NCI-H82 (cell line): Measurements from ENCODE around the gene ULK4.
"Not testable (repeated sequence)": the region's sequence is repeated elsewhere in the genome, so short reads cannot be mapped to it uniquely, and the experiment has no call there.

Experiments
- DNase-seq: peaks from one replicate; lab custom pipeline; 2025; lab: John Stamatoyannopoulos, UW

ULK4 gene

GRCh38 chr3:41872157-41872556 is 89.7 kb downstream of the ULK4 start:
- no peak for DNase-seq

GRCh38 chr3:41867533-41867932 is 94.4 kb downstream of the ULK4 start:
- DNase-seq = no peak

GRCh38 chr3:41866298-41866697 is 95.6 kb downstream of the ULK4 start:
- no peak for DNase-seq

DNA sequence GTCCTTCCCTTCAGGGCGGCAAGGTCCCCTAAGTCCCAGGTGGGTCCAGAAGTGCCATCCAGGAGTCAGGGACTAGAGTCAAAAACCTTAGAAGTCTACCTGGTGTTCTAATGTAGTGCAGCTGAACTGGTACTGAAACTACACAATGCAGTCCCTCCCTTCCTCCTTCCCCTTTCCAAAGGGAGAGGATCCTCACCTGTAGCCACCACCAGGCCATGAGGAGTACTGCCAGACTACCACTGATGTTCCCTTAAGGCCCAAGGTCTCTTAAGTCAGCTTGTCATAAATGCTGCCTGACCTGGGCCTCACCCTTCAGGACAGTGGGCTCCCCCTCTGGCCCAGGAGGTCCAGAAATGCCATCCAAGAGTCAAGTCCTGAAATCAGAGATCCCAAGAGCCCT is 98.9 kb downstream of the ULK4 start:
- DNase-seq = peak; percentile 28

DNA sequence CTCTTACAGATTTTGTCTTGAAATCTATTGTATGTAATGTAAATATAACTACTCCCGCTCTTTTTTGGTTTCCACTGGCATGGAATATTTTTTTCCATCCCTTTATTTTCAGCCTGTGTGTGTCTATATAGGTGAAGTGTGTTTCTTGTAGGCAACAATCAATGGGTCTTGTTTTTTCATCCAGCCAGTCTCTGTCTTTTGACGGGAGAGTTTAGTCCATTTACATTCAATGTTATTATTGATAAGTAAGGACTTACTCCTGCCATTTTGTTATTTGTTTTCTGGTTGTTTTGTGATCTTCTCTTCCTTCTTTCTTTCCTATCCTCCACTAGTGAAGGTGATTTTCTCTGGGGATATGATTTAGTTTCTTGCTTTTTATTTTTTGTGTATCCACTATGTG is 101.4 kb downstream of the ULK4 start:
- not testable (repeated sequence) for DNase-seq

GRCh38 chr3:41854956-41855355 is 106.9 kb downstream of the ULK4 start:
- DNase-seq = no peak

- no peak for DNase-seq
Measured at GRCh38 chr3:41853540-41854196, 108.2 kb downstream of the ULK4 start.

- no peak for DNase-seq
Measured at GRCh38 chr3:41848753-41849574, 112.9 kb downstream of the ULK4 start.

DNA sequence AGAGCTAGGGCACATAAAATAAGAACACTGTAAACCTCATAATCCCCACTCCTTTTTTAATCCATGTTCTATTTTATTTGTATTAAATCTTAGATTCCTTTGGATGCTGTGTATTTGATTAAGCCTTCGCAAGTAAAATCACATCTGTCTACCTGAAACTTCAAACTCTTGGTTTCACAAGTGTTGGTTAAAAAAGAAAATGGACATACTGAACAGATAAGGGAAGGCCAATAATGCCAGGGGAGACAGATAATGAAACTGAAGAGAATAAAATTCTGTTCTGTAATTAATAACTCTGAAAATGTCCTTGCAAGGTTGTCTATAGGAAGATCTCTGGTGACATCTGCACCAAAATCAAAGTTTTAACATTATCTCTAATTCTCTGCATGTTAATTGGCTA is 114.2 kb downstream of the ULK4 start:
- DNase-seq = no peak

- no peak for DNase-seq
Measured at GRCh38 chr3:41846850-41847249, 115.1 kb downstream of the ULK4 start.

GRCh38 chr3:41845826-41846225 is 116.1 kb downstream of the ULK4 start:
- DNase-seq = no peak

DNA sequence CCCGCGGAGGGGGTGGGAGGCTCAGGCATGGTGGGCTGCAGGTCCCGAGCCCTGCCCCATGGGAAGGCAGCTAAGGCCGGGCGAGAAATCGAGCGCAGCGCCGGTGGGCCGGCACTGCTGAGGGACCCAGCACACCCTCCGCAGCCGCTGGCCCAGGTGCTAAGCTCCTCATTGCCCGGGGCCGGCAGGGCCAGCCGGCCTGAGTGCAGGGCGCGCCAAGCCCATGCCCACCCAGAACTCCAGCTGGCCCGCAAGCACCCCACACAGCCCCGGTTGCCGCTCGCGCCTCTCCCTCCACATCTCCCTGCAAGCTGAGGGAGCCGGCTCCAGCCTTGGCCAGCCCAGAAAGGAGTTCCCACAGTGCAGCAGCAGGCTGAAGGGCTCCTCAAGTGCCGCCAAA is 117.6 kb downstream of the ULK4 start:
- DNase-seq = not testable (repeated sequence)

- DNase-seq = not testable (repeated sequence)
Measured at GRCh38 chr3:41840936-41841668, 120.8 kb downstream of the ULK4 start.

DNA sequence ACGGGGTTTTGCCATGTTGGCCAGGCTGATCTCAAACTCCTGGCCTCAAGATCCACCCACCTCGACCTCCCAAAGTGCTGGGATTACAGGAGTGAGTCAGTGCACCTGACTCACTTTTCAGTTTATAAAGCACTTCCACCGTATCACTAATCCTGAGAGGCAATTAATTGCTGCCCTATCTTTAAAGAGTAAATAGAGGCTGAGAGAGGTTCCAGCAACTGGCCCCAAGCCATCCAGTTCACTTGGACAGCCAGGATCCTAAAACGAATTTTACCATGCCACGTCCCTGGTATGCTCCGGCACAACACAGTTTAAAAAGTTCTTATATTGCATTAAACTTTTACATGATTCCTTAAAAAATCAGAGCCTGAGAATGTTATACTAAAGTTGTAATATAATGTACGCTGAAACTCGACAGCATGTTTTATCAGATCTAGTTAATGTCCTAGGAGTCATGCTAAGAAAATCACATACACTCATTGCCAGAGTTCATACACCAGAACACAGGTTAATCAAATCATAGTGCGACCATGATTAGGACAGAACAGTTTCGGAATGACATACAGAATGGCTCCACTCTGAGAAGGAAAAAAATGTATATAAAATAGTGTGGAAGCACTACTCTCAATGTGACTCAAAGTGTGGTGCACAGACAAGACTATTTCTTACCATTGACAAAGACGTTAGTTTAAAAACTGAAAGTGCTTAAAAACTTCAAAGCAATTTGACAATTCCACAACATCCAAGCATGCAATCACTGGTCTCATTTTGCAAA is 125.4 kb downstream of the ULK4 start:
- no peak for DNase-seq

DNA sequence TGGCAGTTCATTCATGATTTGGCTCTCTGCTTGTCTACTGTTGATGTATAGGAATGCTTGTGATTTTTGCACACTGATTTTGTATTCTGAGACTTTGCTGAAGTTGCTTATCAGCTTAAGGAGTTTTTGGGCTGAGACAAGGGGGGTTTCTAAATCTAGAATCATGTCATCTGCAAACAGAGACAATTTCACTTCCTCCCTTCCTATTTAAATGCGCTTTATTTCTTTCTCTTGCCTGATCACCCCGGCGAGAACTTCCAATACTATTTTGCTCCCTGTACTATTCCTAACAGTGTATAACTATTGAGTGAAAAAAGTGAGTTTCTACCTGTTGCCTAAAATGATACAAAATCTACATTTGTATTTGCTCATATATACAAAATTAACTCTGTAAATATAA is 128.3 kb downstream of the ULK4 start:
- no peak for DNase-seq

GRCh38 chr3:41819236-41819635 is 142.7 kb downstream of the ULK4 start:
- DNase-seq = no peak

- no peak for DNase-seq
Measured at GRCh38 chr3:41808618-41809017, 153.3 kb downstream of the ULK4 start.

GRCh38 chr3:41808152-41808551 is 153.8 kb downstream of the ULK4 start:
- DNase-seq = no peak

GRCh38 chr3:41794748-41795589 is 166.9 kb downstream of the ULK4 start:
- DNase-seq = no peak

- DNase-seq = no peak
Measured at GRCh38 chr3:41792806-41793205, 169.1 kb downstream of the ULK4 start.

- no peak for DNase-seq
Measured at GRCh38 chr3:41769106-41769505, 192.8 kb downstream of the ULK4 start.
